Fibroblast of lung (primary cell): ENCODE data around the gene MYOM3. TPM values are rescaled to one million over a fixed set of nuclear protein-coding genes. Genes with fewer than 3 reads are reported as not detected.

Experiments used
- DNase-seq, 2 donors: peaks; one replicate each; pipeline versions ENCODE4 v3.0.0 to v3.0.0-alpha.2; 2010; ENCODE audit warnings: low read depth in 2 of 2
- H2AFZ ChIP-seq: 2 replicates; pipeline ENCODE4 v1.5.1; 2012; ENCODE audit warnings: low read length, control low read depth, inconsistent platforms
- H3K27ac ChIP-seq: 2 replicates; pipeline ENCODE4 v1.5.1; 2011; ENCODE audit warnings: low read length, control low read depth; ENCODE audit not compliant: insufficient read depth
- H3K27me3 ChIP-seq: 2 replicates; pipeline ENCODE4 v1.5.1; 2011; ENCODE audit warnings: mild to moderate bottlenecking, low read length; ENCODE audit not compliant: control insufficient read depth, insufficient read depth
- H3K36me3 ChIP-seq: 2 replicates; pipeline ENCODE4 v1.5.1; 2011; ENCODE audit warnings: low read length; ENCODE audit not compliant: control insufficient read depth, insufficient read depth
- H3K4me1 ChIP-seq: 2 replicates; pipeline ENCODE4 v1.5.1; 2011; ENCODE audit warnings: low read length; ENCODE audit not compliant: control insufficient read depth, insufficient read depth; ENCODE audit errors: extremely low read depth
- H3K4me2 ChIP-seq: 2 replicates; pipeline ENCODE4 v1.5.1; 2011; ENCODE audit warnings: low read length, control low read depth; ENCODE audit not compliant: insufficient read depth; ENCODE audit errors: extremely low read depth
- H3K4me3 ChIP-seq, 4 experiments: fragments of 200-600 bp in 1 of 4; sonication (generic) in 1 of 4; replicated peaks in 1 of 4; 2 replicates each; pipeline ENCODE4 v1.5.1; 2011 to 2016; ENCODE audit warnings: low read length in 4 of 4, low read depth in 3 of 4, mild to moderate bottlenecking in 3 of 4, control low read depth in 2 of 4, inconsistent platforms in 1 of 4, mixed read lengths in 1 of 4; ENCODE audit not compliant: insufficient read depth in 1 of 4; ENCODE audit errors: control extremely low read depth in 1 of 4
- H3K79me2 ChIP-seq: 2 replicates; pipeline ENCODE4 v1.5.1; 2012; ENCODE audit warnings: mild to moderate bottlenecking, low read length, inconsistent platforms; ENCODE audit not compliant: control insufficient read depth, insufficient read depth
- H3K9ac ChIP-seq: 2 replicates; pipeline ENCODE4 v1.5.1; 2011; ENCODE audit warnings: mild to moderate bottlenecking, low read length, control low read depth; ENCODE audit not compliant: insufficient read depth
- H3K9me3 ChIP-seq: 2 replicates; pipeline ENCODE4 v1.5.1; 2012; ENCODE audit warnings: low read depth, low read length; ENCODE audit not compliant: control insufficient read depth, insufficient read depth
- H4K20me1 ChIP-seq: 2 replicates; pipeline ENCODE4 v1.5.1; 2011; ENCODE audit warnings: low read length; ENCODE audit not compliant: control insufficient read depth, insufficient read depth; ENCODE audit errors: extremely low read depth
- CTCF ChIP-seq, 2 donors: IDR thresholded peaks in 1 of 2; conservative IDR thresholded peaks in 1 of 2; 1 replicate in 1 of 2; 2 replicates in 1 of 2; pipeline ENCODE4 v1.5.1; 2011 to 2012; ENCODE audit warnings: low read length in 2 of 2, control low read depth in 1 of 2, inconsistent platforms in 1 of 2, low read depth in 1 of 2, mild to moderate bottlenecking in 1 of 2
- EZH2 ChIP-seq: IDR thresholded peaks from 2 replicates; pipeline ENCODE4 v1.5.1; 2012; ENCODE audit warnings: low read length, control low read depth, mild to moderate bottlenecking; ENCODE audit errors: missing control alignments
- polyA plus RNA-seq, 2 donors: library from polyadenylated mRNA; depleted of rRNA in 1 of 2; stranded (reverse) in 1 of 2; unstranded in 1 of 2; fragments of >200 nt; gene quantifications; 2 replicates each; pipeline ENCODE4 v1.2.1, GENCODE V29; 2011 to 2012; ENCODE audit warnings: missing spikeins in 1 of 2
- total RNA-seq: library from RNA; depleted of rRNA; stranded (reverse); fragments of >200 nt; gene quantifications from 2 replicates; pipeline ENCODE4 v1.2.1, GENCODE V29; 2014

Gene MYOM3
- total and polyA plus RNA-seq, 2 donors (not counting 1 experiment from before 2014, with no cell fraction given), result not detected

GRCh38 chr1:24103879-24104278, 8.1 kb downstream of the MYOM3 start:
- Histone ChIP-seq H3K9ac (no peak overlapping the region), H3K27ac (no peak overlapping the region), H3K9me3 (no peaks in the 10 kb centered on the region), H3K27me3 (no peaks in the 10 kb centered on the region), H4K20me1 (no peaks in the 10 kb centered on the region), H2AFZ (no peak overlapping the region), H3K4me2 (no peak overlapping the region), H3K79me2 (no peaks in the 10 kb centered on the region), H3K36me3 (no peaks in the 10 kb centered on the region), H3K4me1 (no peaks in the 10 kb centered on the region), H3K4me3 (no peak overlapping the region)
- no peak for TF ChIP-seq EZH2
- TF ChIP-seq CTCF (conservative IDR thresholded peaks at IDR 0.05 in 1 of 2, IDR thresholded peaks at IDR 0.05 in 1 of 2; ENCODE audit: low read depth in 1 of 2, low read length in 2 of 2), result no peak
- no peak for DNase-seq

- no peak overlapping the region for H3K27ac ChIP-seq
- no peaks in the 10 kb centered on the region for H3K79me2 ChIP-seq
Observed at GRCh38 chr1:24103408-24103807, 8.5 kb downstream of the MYOM3 start.

GRCh38 chr1:24102961-24103360, 9.0 kb downstream of the MYOM3 start:
- H3K9me3 ChIP-seq, result no peaks in the 10 kb centered on the region
- no peaks in the 10 kb centered on the region for H3K4me1 ChIP-seq
- H4K20me1 ChIP-seq, result no peaks in the 10 kb centered on the region
- H3K9ac ChIP-seq, result no peak overlapping the region
- H3K4me3 ChIP-seq, result no peak overlapping the region
- DNase-seq, result no peak
- H3K4me2 ChIP-seq, result no peak overlapping the region
- no peaks in the 10 kb centered on the region for H3K36me3 ChIP-seq
- no peak overlapping the region for H3K27ac ChIP-seq
- no peak overlapping the region for H2AFZ ChIP-seq
- H3K79me2 ChIP-seq, result no peaks in the 10 kb centered on the region
- no peaks in the 10 kb centered on the region for H3K27me3 ChIP-seq
- TF ChIP-seq EZH2 (no peak), CTCF (conservative IDR thresholded peaks at IDR 0.05 in 1 of 2, IDR thresholded peaks at IDR 0.05 in 1 of 2; ENCODE audit: low read depth in 1 of 2, low read length in 2 of 2) (no peak)

More at GRCh38 chr1:24103408-24103807, 8.5 kb downstream of the MYOM3 start:
- Histone ChIP-seq H3K4me3 (no peak overlapping the region), H2AFZ (no peak overlapping the region), H3K36me3 (no peaks in the 10 kb centered on the region), H4K20me1 (no peaks in the 10 kb centered on the region), H3K4me1 (no peaks in the 10 kb centered on the region), H3K9me3 (no peaks in the 10 kb centered on the region), H3K4me2 (no peak overlapping the region), H3K27me3 (no peaks in the 10 kb centered on the region), H3K9ac (no peak overlapping the region)
- no peak for DNase-seq
- TF ChIP-seq CTCF (conservative IDR thresholded peaks at IDR 0.05 in 1 of 2, IDR thresholded peaks at IDR 0.05 in 1 of 2; ENCODE audit: low read depth in 1 of 2, low read length in 2 of 2), result no peak
